Fibroblast of upper back skin (primary cell): ENCODE data around the gene CCDC63.
"Not testable (repeated sequence)": the region's sequence is repeated elsewhere in the genome, so short reads cannot be mapped to it uniquely, and the experiment has no call there.

Experiments
- DNase-seq: peaks from one replicate; pipeline ENCODE4 v3.0.0-alpha.2; 2013

Gene CCDC63

GRCh38 chr12:110927546-110927945, 80.8 kb downstream of the CCDC63 start:
- DNase-seq = no peak

GRCh38 chr12:110928700-110929099, 81.9 kb downstream of the CCDC63 start:
- DNase-seq = no peak

- DNase-seq = no peak
Observed at GRCh38 chr12:110929818-110930217, 83.0 kb downstream of the CCDC63 start.

- no peak for DNase-seq
Observed at GRCh38 chr12:110930348-110931314, 83.8 kb downstream of the CCDC63 start.

GRCh38 chr12:110931315-110931728, 84.5 kb downstream of the CCDC63 start:
- no peak for DNase-seq

GRCh38 chr12:110932046-110932445, 85.3 kb downstream of the CCDC63 start:
- DNase-seq = no peak

- DNase-seq = no peak
Observed at GRCh38 chr12:110933326-110933974, 86.7 kb downstream of the CCDC63 start.

GRCh38 chr12:110934093-110934852, 87.5 kb downstream of the CCDC63 start:
- DNase-seq = peak; percentile 50

GRCh38 chr12:110935588-110935987, 88.8 kb downstream of the CCDC63 start:
- DNase-seq = no peak

GRCh38 chr12:110936367-110937103, 89.7 kb downstream of the CCDC63 start:
- no peak for DNase-seq

GRCh38 chr12:110937104-110937641, 90.4 kb downstream of the CCDC63 start:
- DNase-seq = peak; percentile 16

- no peak for DNase-seq
Observed at GRCh38 chr12:110940296-110940695, 93.5 kb downstream of the CCDC63 start.

GRCh38 chr12:110940933-110941332, 94.1 kb downstream of the CCDC63 start:
- DNase-seq = no peak

- no peak for DNase-seq
Observed at GRCh38 chr12:110941391-110941790, 94.6 kb downstream of the CCDC63 start.

GRCh38 chr12:110943373-110943772, 96.6 kb downstream of the CCDC63 start:
- DNase-seq = no peak

GRCh38 chr12:110948041-110948440, 101.3 kb downstream of the CCDC63 start:
- no peak for DNase-seq

- DNase-seq = not testable (repeated sequence)
Observed at GRCh38 chr12:110950466-110950865, 103.7 kb downstream of the CCDC63 start.

GRCh38 chr12:110950867-110951266, 104.1 kb downstream of the CCDC63 start:
- not testable (repeated sequence) for DNase-seq
